Peyer's patch (tissue), 4 donors: ENCODE measurements around the gene ANP32B. TPM values are rescaled to one million over a fixed set of nuclear protein-coding genes. Genes with fewer than 3 reads are reported as not detected.

ENCODE experiments used
- DNase-seq, 3 donors: peaks; one replicate each; pipeline ENCODE4 v3.0.0-alpha.2; 2017 to 2019
- H3K27ac ChIP-seq, 4 donors: fragments of 200-600 bp; sonication (generic); one replicate each; pipeline ENCODE4 v1.5.1; 2016 to 2019
- H3K27me3 ChIP-seq, 2 donors: fragments of 200-600 bp; sonication (generic); one replicate each; pipeline ENCODE4 v1.5.1; 2019
- H3K36me3 ChIP-seq, 3 donors: fragments of 200-600 bp; sonication (generic); one replicate each; pipeline ENCODE4 v1.5.1; 2016 to 2019
- H3K4me1 ChIP-seq, 4 donors: fragments of 200-600 bp; sonication (generic); one replicate each; pipeline ENCODE4 v1.5.1; 2016 to 2019
- H3K4me3 ChIP-seq, 4 donors: fragments of 200-600 bp; sonication (generic); 1 replicate in 3 of 4; 2 replicates in 1 of 4; pipeline ENCODE4 v1.5.1; 2016 to 2019; ENCODE audit warnings: mild to moderate bottlenecking in 1 of 4
- H3K9me3 ChIP-seq, 4 donors: fragments of 200-600 bp; sonication (generic); one replicate each; pipeline ENCODE4 v1.5.1; 2016 to 2019; ENCODE audit warnings: mild to moderate bottlenecking in 1 of 4
- CTCF ChIP-seq, 6 experiments: fragments of 450-650 bp in 4 of 6; fragments of 200-600 bp in 2 of 6; sonication (generic) in 1 of 6; IDR thresholded peaks; one replicate each; pipeline ENCODE4 v1.5.1; 2017 to 2019; ENCODE audit warnings: antibody characterized with exemption in 6 of 6, mild to moderate bottlenecking in 3 of 6, moderate library complexity in 1 of 6
- POLR2A ChIP-seq, 2 donors: fragments of 450-650 bp; IDR thresholded peaks; one replicate each; pipeline ENCODE4 v1.5.1; 2017; ENCODE audit warnings: antibody characterized with exemption in 2 of 2, mild to moderate bottlenecking in 2 of 2, moderate library complexity in 2 of 2
- total RNA-seq, 4 donors: library from RNA; depleted of rRNA; stranded (reverse); fragments of >200 nt; gene quantifications; one replicate each; pipeline ENCODE4 v1.1.0, GENCODE V29; 2016

Gene ANP32B
- total RNA-seq, 4 donors from 2014 or later, result 25.4 to 57.8 (median 36.6) TPM

- Histone ChIP-seq H3K27ac (no peak overlapping the region), H3K4me1 (no peaks in the 10 kb centered on the region), H3K27me3 (no peaks in the 10 kb centered on the region), H3K4me3 (no peak overlapping the region), H3K9me3 (no peaks in the 10 kb centered on the region), H3K36me3 (no peaks in the 10 kb centered on the region)
- DNase-seq, result peak in 1 of 3 donors; percentile 45
- TF ChIP-seq POLR2A (IDR thresholded peaks at IDR 0.05) (no peak), CTCF (IDR thresholded peaks at IDR 0.05) (no peak)
Measured at GRCh38 chr9:98039607-98040017, 56.5 kb downstream of the ANP32B start.

GRCh38 chr9:98040212-98040611 is 57.1 kb downstream of the ANP32B start:
- Histone ChIP-seq H3K27me3 (no peaks in the 10 kb centered on the region), H3K4me1 (no peaks in the 10 kb centered on the region), H3K4me3 (no peak overlapping the region), H3K36me3 (no peaks in the 10 kb centered on the region), H3K27ac (no peak overlapping the region), H3K9me3 (no peaks in the 10 kb centered on the region)
- DNase-seq, result no peak
- TF ChIP-seq POLR2A (IDR thresholded peaks at IDR 0.05) (no peak), CTCF (IDR thresholded peaks at IDR 0.05) (no peak)

GRCh38 chr9:98043915-98044314 is 60.8 kb downstream of the ANP32B start:
- TF ChIP-seq POLR2A (IDR thresholded peaks at IDR 0.05), result no peak
- no peak for TF ChIP-seq CTCF (IDR thresholded peaks at IDR 0.05)
- Histone ChIP-seq H3K27me3 (no peaks in the 10 kb centered on the region), H3K27ac (no peak overlapping the region)

GRCh38 chr9:98045234-98046179 is 62.4 kb downstream of the ANP32B start:
- peak in 1 of 3 donors; percentile 13 for DNase-seq
- Histone ChIP-seq H3K36me3 (no peaks in the 10 kb centered on the region), H3K27me3 (no peaks in the 10 kb centered on the region), H3K4me1 (no peaks in the 10 kb centered on the region), H3K27ac (peak overlapping the region in 1 of 4 donors; percentile 18), H3K4me3 (peak overlapping the region in 2 of 4 donors; percentile 2 to 12), H3K9me3 (no peaks in the 10 kb centered on the region)
- TF ChIP-seq POLR2A (IDR thresholded peaks at IDR 0.05) (no peak), CTCF (IDR thresholded peaks at IDR 0.05) (peak in 1 of 6 experiments; percentile 6)

More at GRCh38 chr9:98043915-98044314, 60.8 kb downstream of the ANP32B start:
- peak in 1 of 3 donors; percentile 38 for DNase-seq
- Histone ChIP-seq H3K36me3 (no peaks in the 10 kb centered on the region), H3K9me3 (no peaks in the 10 kb centered on the region), H3K4me1 (no peaks in the 10 kb centered on the region), H3K4me3 (no peak overlapping the region)

- no peak overlapping the region for H3K4me3 ChIP-seq
- TF ChIP-seq CTCF (IDR thresholded peaks at IDR 0.05), result no peak
- TF ChIP-seq POLR2A (IDR thresholded peaks at IDR 0.05), result no peak
- H3K9me3 ChIP-seq, result no peaks in the 10 kb centered on the region
- H3K27me3 ChIP-seq, result no peaks in the 10 kb centered on the region
- H3K36me3 ChIP-seq, result no peaks in the 10 kb centered on the region
- DNase-seq, result no peak
- H3K4me1 ChIP-seq, result no peaks in the 10 kb centered on the region
- no peak overlapping the region for H3K27ac ChIP-seq
Measured at GRCh38 chr9:98046180-98046543, 63.0 kb downstream of the ANP32B start.
